AG04450 (cell line): ENCODE results near the gene KHDC1. TPM values are rescaled to one million over a fixed set of nuclear protein-coding genes. Genes with fewer than 3 reads are reported as not detected.
"Not testable (repeated sequence)": the region's sequence is repeated elsewhere in the genome, so short reads cannot be mapped to it uniquely, and the experiment has no call there.

Experiments
- CTCF ChIA-PET: fragments of 300-600, 350-600 bp; formaldehyde crosslinking; extraction: SDS; loops from one replicate; lab custom pipeline; 2022; ENCODE audit warnings: antibody characterized with exemption, inconsistent platforms; lab: Charles Lee
- POLR2A ChIA-PET: fragments of 350-600 bp; formaldehyde crosslinking; extraction: SDS; loops from one replicate; lab custom pipeline; 2021; ENCODE audit warnings: antibody characterized with exemption, inconsistent platforms; lab: Yijun Ruan, JAX
- DNase-seq: peaks from one replicate; pipeline ENCODE4 v3.0.0-alpha.2; 2011; ENCODE audit warnings: low read depth, low spot score
- H3K27ac ChIP-seq: one replicate; pipeline ENCODE4 v1.5.1; 2012; ENCODE audit warnings: low read depth, low read length, control low read depth
- H3K27me3 ChIP-seq: one replicate; pipeline ENCODE4 v1.6.0; 2012; ENCODE audit warnings: low read length; ENCODE audit not compliant: control insufficient read depth, insufficient read depth
- H3K4me3 ChIP-seq: 2 replicates; pipeline ENCODE4 v1.5.1; 2011; ENCODE audit warnings: mild to moderate bottlenecking, low read depth, low read length, control low read depth
- H3K9me3 ChIP-seq: 2 replicates; pipeline ENCODE4 v1.5.1; 2012; ENCODE audit warnings: low read length; ENCODE audit not compliant: control insufficient read depth, insufficient read depth
- CTCF ChIP-seq: IDR thresholded peaks from 2 replicates; pipeline ENCODE4 v1.5.1; 2011; ENCODE audit warnings: low read depth, low read length, control low read depth, inconsistent platforms
- polyA plus RNA-seq: library from polyadenylated mRNA; depleted of rRNA; stranded (reverse); fragments of >200 nt; gene quantifications from 2 replicates; pipeline ENCODE4 v1.2.3, GENCODE V29; 2011

The KHDC1 gene
- polyA plus RNA-seq, 1 experiment: 5.9 TPM

- POLR2A ChIA-PET: interaction anchor here (0.7 kb wide), 1 partner anchor 75 kb away, joined by 4 read pairs; no protein-coding TSS in a partner anchor
- Histone ChIP-seq H3K4me3 (no peak overlapping the region), H3K27me3 (no peaks in the 10 kb centered on the region), H3K9me3 (no peaks in the 10 kb centered on the region), H3K27ac (no peak overlapping the region)
- TF ChIP-seq CTCF: no peak
- no peak for DNase-seq
- CTCF ChIA-PET: interaction anchor here (0.7 kb wide), 1 partner anchor 80 kb away, joined by 3 read pairs; no protein-coding TSS in a partner anchor
Observed at GRCh38 chr6:73248192-73248903, 14.6 kb downstream of the KHDC1 start.

GRCh38 chr6:73242001-73242400 is 21.0 kb downstream of the KHDC1 start:
- no peak for DNase-seq
- no peak overlapping the region for H3K27ac ChIP-seq
- H3K9me3 ChIP-seq: no peaks in the 10 kb centered on the region
- H3K4me3 ChIP-seq: no peak overlapping the region
- TF ChIP-seq CTCF: no peak
- CTCF ChIA-PET: no interaction called here
- H3K27me3 ChIP-seq: no peaks in the 10 kb centered on the region
- POLR2A ChIA-PET: no interaction called here

GRCh38 chr6:73240730-73241129 is 22.3 kb downstream of the KHDC1 start:
- no peak for DNase-seq

GRCh38 chr6:73236144-73236750 is 26.7 kb downstream of the KHDC1 start:
- ChIA-PET POLR2A (interaction anchor here (0.7 kb wide), 2 partner anchors 120 to 417 kb away, joined by 5 to 6 read pairs; no protein-coding TSS in a partner anchor), CTCF (interaction anchor here (0.6 to 0.7 kb wide), 3 partner anchors 33 to 1666 kb away, joined by 3 to 6 read pairs (median 4); no protein-coding TSS in a partner anchor)
- H3K27ac ChIP-seq: peak overlapping the region; percentile 57
- H3K27me3 ChIP-seq: no peaks in the 10 kb centered on the region
- no peaks in the 10 kb centered on the region for H3K9me3 ChIP-seq
- TF ChIP-seq CTCF: no peak
- H3K4me3 ChIP-seq: no peak overlapping the region
- peak; percentile 68 for DNase-seq

More at GRCh38 chr6:73240730-73241129, 22.3 kb downstream of the KHDC1 start:
- Histone ChIP-seq H3K9me3 (no peaks in the 10 kb centered on the region), H3K27ac (no peak overlapping the region), H3K4me3 (no peak overlapping the region), H3K27me3 (no peaks in the 10 kb centered on the region)
- TF ChIP-seq CTCF: no peak
- CTCF ChIA-PET: no interaction called here
- POLR2A ChIA-PET: no interaction called here

- peak; percentile 30 for DNase-seq
- Histone ChIP-seq H3K27ac (no peak overlapping the region), H3K27me3 (no peaks in the 10 kb centered on the region), H3K9me3 (peaks cover 2% of the 10 kb centered on the region; the same call in 1 of the 2 replicates), H3K4me3 (no peak overlapping the region)
- ChIA-PET POLR2A (no interaction called here), CTCF (no interaction called here)
- TF ChIP-seq CTCF: no peak
Observed at GRCh38 chr6:73234733-73235132, 28.3 kb downstream of the KHDC1 start.

GRCh38 chr6:73233971-73234370 is 29.0 kb downstream of the KHDC1 start:
- H3K9me3 ChIP-seq, CTCF ChIA-PET, DNase-seq: not testable (repeated sequence)

More at GRCh38 chr6:73233971-73234370, 29.0 kb downstream of the KHDC1 start:
- H3K4me3 ChIP-seq, H3K27me3 ChIP-seq, H3K27ac ChIP-seq, POLR2A ChIA-PET: not testable (repeated sequence)
